ENCODE results near the gene KCNMA1.
"Not testable (repeated sequence)": the region's sequence is repeated elsewhere in the genome, so short reads cannot be mapped to it uniquely, and the experiment has no call there.

Gene KCNMA1

GRCh38 chr10:77349226-77349625 is 288.4 kb downstream of the KCNMA1 start:
- H3K4me3 ChIP-seq (ENCODE audit: control insufficient read depth, low read depth, low read length), result no peak overlapping the region
- TF ChIP-seq CTCF (IDR thresholded peaks at IDR 0.05; ENCODE audit: control insufficient read depth, insufficient read depth, low read depth, low read length, missing control alignments), result no peak
- no peak for DNase-seq (ENCODE audit: low read depth)

GRCh38 chr10:77348751-77349150 is 288.9 kb downstream of the KCNMA1 start:
- H3K4me3 ChIP-seq (ENCODE audit: control insufficient read depth, low read depth, low read length), result no peak overlapping the region
- no peak for TF ChIP-seq CTCF (IDR thresholded peaks at IDR 0.05; ENCODE audit: control insufficient read depth, insufficient read depth, low read depth, low read length, missing control alignments)
- no peak for DNase-seq (ENCODE audit: low read depth)

- H3K4me3 ChIP-seq (ENCODE audit: control insufficient read depth, low read depth, low read length), result no peak overlapping the region
- TF ChIP-seq CTCF (IDR thresholded peaks at IDR 0.05; ENCODE audit: control insufficient read depth, insufficient read depth, low read depth, low read length, missing control alignments), result no peak
- no peak for DNase-seq (ENCODE audit: low read depth)
These were observed 289.5 kb downstream of the KCNMA1 start for GRCh38 chr10:77348082-77348481.

- H3K4me3 ChIP-seq (ENCODE audit: control insufficient read depth, low read depth, low read length), result no peak overlapping the region
- no peak for DNase-seq (ENCODE audit: low read depth)
- TF ChIP-seq CTCF (IDR thresholded peaks at IDR 0.05; ENCODE audit: control insufficient read depth, insufficient read depth, low read depth, low read length, missing control alignments), result no peak
These were observed 290.6 kb downstream of the KCNMA1 start for GRCh38 chr10:77347052-77347451.

GRCh38 chr10:77341055-77341454 is 296.6 kb downstream of the KCNMA1 start:
- TF ChIP-seq CTCF (IDR thresholded peaks at IDR 0.05; ENCODE audit: control insufficient read depth, insufficient read depth, low read depth, low read length, missing control alignments), result no peak
- no peak for DNase-seq (ENCODE audit: low read depth)
- H3K4me3 ChIP-seq (ENCODE audit: control insufficient read depth, low read depth, low read length), result no peak overlapping the region

GRCh38 chr10:77339872-77340271 is 297.7 kb downstream of the KCNMA1 start:
- not testable (repeated sequence) for DNase-seq (ENCODE audit: low read depth); H3K4me3 ChIP-seq (ENCODE audit: control insufficient read depth, low read depth, low read length)

GRCh38 chr10:77339166-77339565 is 298.4 kb downstream of the KCNMA1 start:
- TF ChIP-seq CTCF (IDR thresholded peaks at IDR 0.05; ENCODE audit: control insufficient read depth, insufficient read depth, low read depth, low read length, missing control alignments), result no peak
- DNase-seq (ENCODE audit: low read depth), result no peak
- no peak overlapping the region for H3K4me3 ChIP-seq (ENCODE audit: control insufficient read depth, low read depth, low read length)
